HUES64 (cell line): Measurements from ENCODE around the gene HOXD12.

ENCODE experiments used
- H3K27ac ChIP-seq: 2 replicates; pipeline ENCODE4 v1.7.0; 2013; ENCODE audit warnings: low read depth, low read length, inconsistent platforms
- H3K27me3 ChIP-seq: 2 replicates; pipeline ENCODE4 v1.6.1; 2013; ENCODE audit warnings: mild to moderate bottlenecking, low read length; ENCODE audit not compliant: insufficient read depth
- H3K36me3 ChIP-seq: 2 replicates; pipeline ENCODE4 v1.6.1; 2013; ENCODE audit warnings: mild to moderate bottlenecking, low read length; ENCODE audit not compliant: insufficient read depth
- H3K4me1 ChIP-seq: 2 replicates; pipeline ENCODE4 v1.6.1; 2013; ENCODE audit warnings: mild to moderate bottlenecking, low read length, moderate library complexity; ENCODE audit not compliant: insufficient read depth
- H3K4me3 ChIP-seq: 2 replicates; pipeline ENCODE4 v1.5.1; 2013; ENCODE audit warnings: mild to moderate bottlenecking, low read length, moderate library complexity
- H3K9ac ChIP-seq: 2 replicates; pipeline ENCODE4 v1.6.1; 2013; ENCODE audit warnings: mild to moderate bottlenecking, low read depth, low read length
- H3K9me3 ChIP-seq: 2 replicates; pipeline ENCODE4 v1.6.1; 2013; ENCODE audit warnings: low read depth, low read length; ENCODE audit not compliant: insufficient read depth
- WGBS: fragments of 150-250, 120-280 bp; methylation state at CpG from one replicate; pipeline ENCODE4 v1.1.7; 2013; ENCODE audit warnings: missing lambda C conversion rate; 5-methylcytosine and 5-hydroxymethylcytosine counted together

The HOXD12 gene

DNA sequence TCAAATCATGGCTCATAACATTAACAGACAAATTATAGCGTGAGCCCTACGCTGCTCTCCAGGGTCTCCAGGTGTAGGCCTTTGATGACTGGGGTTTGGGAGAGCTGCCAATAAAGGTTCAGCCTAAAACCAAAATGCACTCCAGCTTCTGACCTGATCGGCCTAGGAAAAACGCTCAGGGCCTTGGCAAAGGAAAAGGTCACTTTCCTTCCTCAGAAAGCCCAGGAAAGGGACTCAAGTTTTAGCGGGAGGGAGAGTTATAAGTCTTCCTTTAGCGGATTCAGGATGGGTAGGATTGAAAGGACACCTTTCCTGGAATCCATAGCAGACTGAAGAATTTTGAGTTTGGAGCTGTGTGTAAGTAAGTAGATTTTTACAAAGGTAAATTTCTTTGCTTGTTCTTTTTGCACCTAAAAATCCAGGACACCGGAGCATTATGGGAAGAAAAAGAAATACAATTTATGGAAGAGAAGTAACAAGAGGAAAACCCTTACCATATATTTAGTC is 24.6 kb upstream of the HOXD12 start:
- 69% methylated on average over 6 of the region's 7 CpGs for WGBS
- Histone ChIP-seq H3K36me3 (no peaks in the 10 kb centered on the region), H3K4me3 (peak overlapping the region; percentile 44), H3K27ac (no peak overlapping the region), H3K9ac (no peak overlapping the region), H3K9me3 (no peaks in the 10 kb centered on the region), H3K27me3 (peaks cover 100% of the 10 kb centered on the region), H3K4me1 (0 out of 2 replicates have a peak, but pooled peaks cover 4% of the 10 kb centered on the region)

DNA sequence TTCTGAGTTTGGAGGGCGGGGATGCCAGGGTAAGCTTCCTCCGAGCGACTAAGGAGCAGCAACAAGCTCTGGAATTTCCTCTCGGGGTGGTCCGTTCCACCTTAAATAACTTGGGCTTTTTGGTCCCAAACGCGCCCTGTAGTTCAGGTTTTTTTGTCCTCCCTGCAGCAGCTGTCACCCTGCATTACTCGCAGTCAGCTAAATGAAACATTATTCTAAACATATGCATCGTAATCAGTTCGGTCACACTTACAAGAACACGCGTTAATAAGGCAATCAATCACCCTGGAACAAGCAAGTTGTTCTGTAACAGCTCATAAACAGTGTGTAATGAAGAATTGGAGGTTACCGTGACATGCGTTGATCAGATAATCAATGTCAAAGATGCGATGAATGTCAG is 24.1 kb upstream of the HOXD12 start:
- Histone ChIP-seq H3K27ac (no peak overlapping the region), H3K4me1 (0 out of 2 replicates have a peak, but pooled peaks cover 4% of the 10 kb centered on the region), H3K4me3 (peak overlapping the region; percentile 44), H3K9me3 (no peaks in the 10 kb centered on the region), H3K9ac (no peak overlapping the region), H3K36me3 (no peaks in the 10 kb centered on the region), H3K27me3 (peaks cover 98% of the 10 kb centered on the region)
- WGBS, result 28% methylated on average over 14 of the region's 15 CpGs

DNA sequence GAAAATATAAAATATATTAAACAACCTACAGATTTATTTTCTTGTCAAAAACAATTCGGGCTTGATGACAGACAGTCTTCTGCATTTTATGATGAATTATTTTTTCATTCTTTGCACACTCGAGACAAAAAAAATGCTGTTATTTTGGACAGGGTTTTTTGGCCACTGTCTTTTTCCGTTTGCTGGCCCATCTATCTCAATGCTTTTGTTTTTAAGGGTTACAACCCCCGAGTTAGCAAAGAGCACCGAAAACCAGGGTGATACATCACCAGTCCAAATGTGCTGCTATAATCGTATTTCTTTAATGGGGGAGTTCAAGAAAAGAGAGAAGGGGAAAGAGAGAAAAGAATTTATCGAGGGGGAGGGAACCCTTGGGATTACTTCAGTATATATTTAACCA is 23.5 kb upstream of the HOXD12 start:
- no peak overlapping the region for H3K27ac ChIP-seq
- 69% methylated on average over 6 of the region's 7 CpGs for WGBS
- no peaks in the 10 kb centered on the region for H3K9me3 ChIP-seq
- H3K36me3 ChIP-seq, result no peaks in the 10 kb centered on the region
- H3K27me3 ChIP-seq, result peaks cover 98% of the 10 kb centered on the region
- 0 out of 2 replicates have a peak, but pooled peaks cover 4% of the 10 kb centered on the region for H3K4me1 ChIP-seq
- H3K4me3 ChIP-seq, result no peak overlapping the region
- H3K9ac ChIP-seq, result no peak overlapping the region

DNA sequence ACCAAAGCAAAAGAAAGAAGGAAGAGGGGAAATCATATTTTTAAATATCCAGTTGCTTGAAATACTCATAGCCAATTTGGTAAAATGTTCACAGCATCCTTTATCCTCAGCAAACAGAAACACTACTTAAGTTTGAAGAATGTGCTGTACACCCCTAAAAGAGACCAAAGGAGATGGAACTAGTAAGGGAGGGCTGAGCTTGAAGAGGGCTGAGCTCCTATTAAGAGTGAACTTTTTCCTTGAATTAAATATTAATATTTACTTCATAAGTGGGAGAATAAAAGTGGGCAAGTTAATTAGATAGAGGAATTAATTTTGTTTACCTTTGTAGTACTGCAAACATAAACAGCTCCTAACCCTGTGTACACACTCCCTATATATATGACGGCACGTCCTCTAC is 22.8 kb upstream of the HOXD12 start:
- WGBS, result 71% methylated on average over 2 of the region's 2 CpGs
- no peak overlapping the region for H3K27ac ChIP-seq
- H3K4me3 ChIP-seq, result no peak overlapping the region
- H3K9ac ChIP-seq, result no peak overlapping the region
- no peaks in the 10 kb centered on the region for H3K9me3 ChIP-seq
- H3K36me3 ChIP-seq, result no peaks in the 10 kb centered on the region
- peaks cover 98% of the 10 kb centered on the region for H3K27me3 ChIP-seq
- H3K4me1 ChIP-seq, result peaks cover 4% of the 10 kb centered on the region; the same call in 1 of the 2 replicates

DNA sequence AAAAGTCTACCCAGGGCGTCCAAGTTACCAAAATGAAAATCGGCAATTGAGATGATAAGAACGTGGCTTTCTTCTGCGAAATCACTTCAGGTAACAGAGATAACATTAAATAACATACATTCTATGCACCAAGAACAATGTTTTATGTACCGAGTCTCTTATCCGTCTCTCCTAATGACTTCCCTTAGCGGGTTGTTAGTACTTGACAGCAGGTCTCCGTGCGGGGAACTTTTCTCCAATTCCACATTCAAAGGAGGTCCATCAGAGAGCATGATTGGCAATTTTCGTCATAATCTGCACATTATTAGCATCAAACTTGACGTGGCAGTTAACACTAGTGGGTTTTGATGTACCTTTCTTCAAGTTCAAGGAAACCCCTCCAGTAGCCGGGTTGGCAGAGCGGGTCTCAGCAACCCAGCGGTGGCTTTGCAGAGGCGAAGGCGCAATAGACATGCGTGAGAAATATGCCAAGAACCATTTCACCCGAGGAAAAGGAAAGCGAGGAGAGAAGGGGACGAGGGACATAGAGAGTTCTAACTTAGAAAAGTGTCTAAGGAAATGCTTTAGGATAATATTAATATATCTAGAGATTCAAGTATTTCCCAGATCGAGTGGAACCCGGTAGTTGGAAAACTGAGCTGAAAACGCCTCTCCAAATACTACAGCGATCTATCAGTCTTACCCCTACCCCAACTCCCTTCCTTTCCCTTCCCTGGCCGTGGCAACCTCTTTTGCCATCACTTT is 20.9 kb upstream of the HOXD12 start:
- Histone ChIP-seq H3K4me1 (peaks cover 4% of the 10 kb centered on the region; the same call in 1 of the 2 replicates), H3K4me3 (peak overlapping the region; percentile 46), H3K9me3 (no peaks in the 10 kb centered on the region), H3K9ac (no peak overlapping the region), H3K27me3 (peaks cover 99% of the 10 kb centered on the region), H3K27ac (no peak overlapping the region), H3K36me3 (no peaks in the 10 kb centered on the region)
- 9% methylated on average over 25 of the region's 25 CpGs for WGBS

DNA sequence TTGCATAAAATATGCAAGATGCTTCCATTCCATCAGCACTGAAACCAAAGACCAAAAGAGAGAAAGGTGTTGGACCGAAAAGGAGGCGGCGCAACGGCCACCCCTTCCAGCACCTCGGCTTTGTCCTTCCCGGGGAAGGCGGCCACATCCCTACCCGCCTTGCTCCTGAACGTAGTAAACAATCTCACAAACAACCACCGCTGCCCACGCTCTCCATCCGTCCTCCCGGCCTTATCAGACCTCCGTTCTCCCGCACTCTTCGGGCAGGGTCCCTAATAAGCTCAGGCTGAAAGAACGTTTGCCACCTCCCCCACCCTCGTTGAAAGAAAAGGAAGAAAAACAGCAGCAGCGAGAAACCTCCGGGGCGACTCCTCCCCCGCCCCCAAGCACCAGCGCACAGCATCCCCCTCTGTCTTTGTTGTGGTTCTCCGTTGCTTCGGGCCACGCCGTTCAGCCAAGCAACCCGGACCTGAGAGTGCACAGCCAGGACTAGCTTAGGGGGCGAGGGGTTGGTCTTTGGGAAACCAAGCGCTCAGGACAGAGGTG is 20.2 kb upstream of the HOXD12 start:
- Histone ChIP-seq H3K9ac (no peak overlapping the region), H3K4me3 (peak overlapping the region; percentile 46), H3K9me3 (no peaks in the 10 kb centered on the region), H3K27ac (no peak overlapping the region), H3K27me3 (peaks cover 99% of the 10 kb centered on the region), H3K4me1 (peaks cover 4% of the 10 kb centered on the region; the same call in 1 of the 2 replicates), H3K36me3 (no peaks in the 10 kb centered on the region)
- under 1% methylated on average over 30 of the region's 30 CpGs for WGBS

DNA sequence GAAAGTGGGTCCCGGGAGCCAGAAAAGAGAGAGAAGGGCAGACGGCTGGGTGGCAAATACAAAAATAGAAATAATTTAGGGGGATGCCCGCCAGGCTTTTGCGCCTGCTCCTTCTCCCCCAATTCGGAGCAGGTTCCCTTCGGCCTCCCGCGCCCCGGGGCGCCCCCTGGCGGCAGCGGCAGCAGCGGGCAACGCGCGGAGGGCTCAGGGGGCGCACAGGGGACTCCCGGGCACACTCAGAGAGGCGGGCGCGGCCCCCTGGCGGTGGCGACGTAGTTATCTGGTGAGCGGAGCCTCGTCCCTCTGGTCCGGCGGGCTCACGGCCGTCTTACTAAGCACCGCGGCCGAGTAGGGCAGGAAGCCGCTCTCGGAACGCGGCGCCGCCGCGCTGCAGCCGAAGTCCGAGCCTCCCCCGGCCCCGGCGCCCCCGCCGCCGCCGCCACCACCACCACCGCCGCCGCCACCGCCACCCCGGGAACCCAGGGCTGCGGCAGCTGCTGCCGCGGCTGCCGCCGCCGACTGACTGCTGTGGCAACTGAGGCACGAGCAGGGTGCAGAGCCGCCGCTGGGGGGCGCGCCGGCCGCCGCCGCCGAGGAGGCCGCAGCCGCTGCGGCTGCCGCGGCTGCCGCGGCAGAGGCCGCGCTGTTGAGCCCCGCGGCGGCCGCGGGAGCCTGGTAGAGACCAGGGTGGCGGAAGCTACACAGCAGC is 19.6 kb upstream of the HOXD12 start:
- peak overlapping the region; percentile 46 for H3K4me3 ChIP-seq
- under 1% methylated on average over 82 of the region's 86 CpGs for WGBS

DNA sequence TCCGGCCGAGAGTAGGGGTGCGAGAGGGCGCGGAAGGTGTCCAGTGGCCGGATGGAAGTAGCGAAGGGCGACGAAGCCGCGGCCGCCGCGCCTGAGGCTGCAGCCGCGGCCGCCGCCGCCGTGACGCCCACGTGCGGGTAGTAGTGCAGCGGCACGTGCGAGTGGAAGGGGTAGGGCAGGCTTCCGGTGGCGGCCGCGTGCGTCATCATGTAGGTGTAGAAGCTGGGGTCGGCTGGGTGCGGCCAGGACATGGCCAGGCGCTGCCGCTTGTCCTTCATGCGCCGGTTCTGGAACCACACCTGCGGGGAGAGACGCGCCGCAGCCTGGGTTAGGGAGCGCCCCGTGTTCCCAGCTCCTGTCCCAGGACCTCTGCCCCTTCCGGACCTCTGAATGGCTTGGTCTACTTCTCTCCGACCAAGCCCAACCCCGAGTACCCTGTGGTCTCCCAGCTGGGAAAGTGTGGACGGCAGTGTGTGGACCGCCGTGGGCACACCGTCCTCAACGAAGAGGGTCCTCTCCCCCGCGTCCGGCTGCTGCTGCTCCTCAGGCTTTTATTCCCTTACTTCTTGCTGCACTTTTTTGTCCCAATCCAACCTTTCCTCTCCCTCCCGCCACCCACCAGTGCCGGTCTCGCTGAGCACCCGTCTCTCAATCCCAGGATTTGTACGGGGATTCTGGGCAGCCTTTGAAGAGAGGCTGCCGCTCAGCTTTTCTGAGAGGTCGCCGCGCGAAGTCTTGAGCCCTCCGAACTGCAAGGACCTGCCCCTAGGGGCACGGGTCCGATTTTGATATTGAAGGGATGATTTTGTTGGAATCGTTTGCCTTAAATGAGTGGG is 18.8 kb upstream of the HOXD12 start:
- no peaks in the 10 kb centered on the region for H3K36me3 ChIP-seq
- H3K27me3 ChIP-seq, result peaks cover 99% of the 10 kb centered on the region
- H3K9ac ChIP-seq, result no peak overlapping the region
- 2% methylated on average over 68 of the region's 68 CpGs for WGBS
- peaks cover 4% of the 10 kb centered on the region; the same call in 1 of the 2 replicates for H3K4me1 ChIP-seq
- no peak overlapping the region for H3K27ac ChIP-seq
- no peaks in the 10 kb centered on the region for H3K9me3 ChIP-seq
- peak overlapping the region; percentile 42 for H3K4me3 ChIP-seq

More for the DNA sequence above, 19.6 kb upstream of the HOXD12 start:
- Histone ChIP-seq H3K4me1 (peaks cover 4% of the 10 kb centered on the region; the same call in 1 of the 2 replicates), H3K36me3 (no peaks in the 10 kb centered on the region), H3K27ac (no peak overlapping the region), H3K9ac (no peak overlapping the region), H3K27me3 (peaks cover 99% of the 10 kb centered on the region), H3K9me3 (no peaks in the 10 kb centered on the region)

DNA sequence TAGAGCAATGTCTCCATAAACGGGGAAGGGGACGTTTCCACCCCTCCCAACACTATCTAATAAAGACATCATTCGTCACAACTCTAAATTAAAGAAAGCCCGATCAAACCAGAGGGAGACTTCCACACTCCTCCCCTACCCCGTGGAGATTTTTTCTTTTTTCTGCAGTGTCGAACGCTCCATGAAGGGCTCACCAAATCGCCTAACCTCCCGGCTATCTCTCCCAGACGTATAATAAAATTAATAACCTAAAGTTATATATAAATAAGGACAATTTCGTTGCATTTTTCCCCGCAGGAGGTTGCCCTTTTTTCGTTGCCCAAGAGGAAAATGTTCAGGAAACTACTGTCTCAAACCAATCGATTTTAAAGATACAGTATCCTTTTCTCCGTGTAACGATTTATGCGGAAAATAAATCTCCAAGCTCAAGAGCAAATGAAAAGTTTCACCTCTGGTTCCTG is 18.2 kb upstream of the HOXD12 start:
- Histone ChIP-seq H3K36me3 (no peaks in the 10 kb centered on the region), H3K27me3 (peaks cover 99% of the 10 kb centered on the region), H3K4me1 (peaks cover 4% of the 10 kb centered on the region; the same call in 1 of the 2 replicates), H3K27ac (no peak overlapping the region), H3K4me3 (no peak overlapping the region), H3K9me3 (no peaks in the 10 kb centered on the region), H3K9ac (no peak overlapping the region)
- 5% methylated on average over 15 of the region's 17 CpGs for WGBS

DNA sequence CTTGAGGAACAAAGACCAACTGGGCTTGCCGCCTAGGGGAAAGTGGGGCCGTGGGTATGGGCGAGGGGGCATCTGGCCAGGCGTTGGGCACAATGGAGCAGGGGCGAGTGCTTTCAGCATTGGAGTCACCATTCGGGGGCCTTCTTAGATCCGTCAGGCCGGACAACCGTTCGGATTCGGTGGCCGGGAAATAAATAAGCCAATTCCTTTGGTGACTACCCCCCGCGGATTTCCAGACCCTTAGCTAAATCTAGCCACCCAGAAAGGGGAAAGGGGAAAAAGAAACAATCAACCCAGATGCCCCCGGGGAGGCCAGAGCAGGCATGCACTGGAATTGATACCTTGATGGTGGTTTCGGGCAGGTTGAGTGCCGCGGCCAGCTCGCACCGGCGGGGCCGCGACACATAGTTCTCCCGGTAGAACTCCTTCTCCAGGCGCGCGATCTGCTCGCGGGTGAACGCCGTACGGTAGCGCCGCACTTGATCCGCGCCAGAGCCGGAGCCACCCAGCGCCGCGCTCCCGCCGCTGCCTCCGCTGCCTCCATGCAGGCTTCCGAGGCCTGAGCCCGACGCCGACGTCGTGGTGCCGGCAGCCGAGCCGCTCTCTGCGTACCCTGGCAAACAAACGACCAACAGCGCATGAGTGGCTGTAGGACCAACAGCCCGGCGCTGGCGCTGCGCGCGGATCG is 17.6 kb upstream of the HOXD12 start:
- H3K27ac ChIP-seq, result no peak overlapping the region
- H3K9me3 ChIP-seq, result no peaks in the 10 kb centered on the region
- no peak overlapping the region for H3K9ac ChIP-seq
- H3K27me3 ChIP-seq, result peaks cover 99% of the 10 kb centered on the region
- peaks cover 4% of the 10 kb centered on the region; the same call in 1 of the 2 replicates for H3K4me1 ChIP-seq
- WGBS, result 2% methylated on average over 62 of the region's 62 CpGs
- H3K4me3 ChIP-seq, result peak overlapping the region; percentile 14; the same call in 1 of the 2 replicates
- H3K36me3 ChIP-seq, result no peaks in the 10 kb centered on the region
